GM15510 (cell line): ENCODE data around the gene KLLN.

Source experiments
- POLR2A ChIP-seq: IDR thresholded peaks from 3 replicates; pipeline ENCODE4 v1.6.1; 2011; ENCODE audit warnings: borderline replicate concordance; ENCODE audit not compliant: insufficient read length; ENCODE audit errors: extremely low read depth

Gene KLLN

DNA sequence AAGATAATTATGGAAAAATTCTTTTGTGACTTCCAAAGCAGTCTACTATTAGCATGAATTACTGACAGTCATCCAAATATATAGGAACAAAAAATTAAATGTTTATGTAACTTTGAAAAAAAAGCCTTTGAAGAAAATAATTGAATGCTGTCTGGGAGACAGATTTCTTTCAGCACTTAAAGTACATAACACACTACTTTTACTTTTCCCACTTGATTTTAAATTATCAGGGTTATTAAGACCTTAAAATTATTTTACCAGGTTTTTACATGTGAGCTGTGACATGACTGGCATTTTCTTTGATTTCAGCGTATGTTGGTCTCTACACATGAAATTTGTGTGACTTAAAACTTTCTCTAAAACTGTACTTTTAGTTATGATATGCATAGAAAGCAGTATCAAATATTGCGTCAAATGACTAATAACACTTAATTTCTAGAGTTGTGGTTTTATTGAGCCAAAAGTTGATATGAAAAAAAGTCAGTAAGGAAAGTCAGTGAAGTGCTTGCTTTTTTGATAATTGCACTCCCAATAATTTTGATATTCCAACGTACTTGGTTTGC is 3.2 kb upstream of the KLLN start:
- no peak for TF ChIP-seq POLR2A

DNA sequence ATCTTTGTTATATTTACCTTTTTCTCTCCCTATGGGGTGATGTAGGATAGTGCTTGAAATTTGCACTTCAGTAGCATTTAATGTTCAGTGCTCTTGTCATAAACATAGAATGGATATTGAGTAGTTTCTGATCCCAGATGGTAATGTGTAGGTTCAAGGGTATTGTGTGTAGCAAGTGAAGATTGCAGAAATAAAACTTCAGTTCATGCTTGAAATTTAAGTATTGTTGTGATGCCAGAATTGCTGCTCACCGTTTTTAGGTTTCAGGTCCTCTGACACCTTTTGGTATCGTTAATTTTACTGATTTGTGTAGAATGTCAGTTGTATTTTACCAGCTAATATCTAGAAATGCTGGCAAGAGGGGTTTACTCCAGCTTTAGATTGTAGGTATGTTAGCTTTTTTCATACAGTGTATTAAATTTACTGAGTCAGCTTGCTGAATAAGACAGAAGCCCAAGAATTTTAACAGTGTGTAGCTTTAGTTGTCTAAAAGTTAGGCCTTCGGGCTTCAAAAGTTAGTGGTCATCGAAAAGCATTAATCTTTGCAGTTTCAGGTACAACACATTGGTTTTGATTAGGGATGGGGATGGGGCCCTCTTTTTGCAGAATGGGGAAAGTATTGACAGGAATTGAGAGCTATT is 2.0 kb upstream of the KLLN start:
- no peak for TF ChIP-seq POLR2A

GRCh38 chr10:87864496-87865059 is 1.2 kb upstream of the KLLN start:
- TF ChIP-seq POLR2A: peak; percentile 6

DNA sequence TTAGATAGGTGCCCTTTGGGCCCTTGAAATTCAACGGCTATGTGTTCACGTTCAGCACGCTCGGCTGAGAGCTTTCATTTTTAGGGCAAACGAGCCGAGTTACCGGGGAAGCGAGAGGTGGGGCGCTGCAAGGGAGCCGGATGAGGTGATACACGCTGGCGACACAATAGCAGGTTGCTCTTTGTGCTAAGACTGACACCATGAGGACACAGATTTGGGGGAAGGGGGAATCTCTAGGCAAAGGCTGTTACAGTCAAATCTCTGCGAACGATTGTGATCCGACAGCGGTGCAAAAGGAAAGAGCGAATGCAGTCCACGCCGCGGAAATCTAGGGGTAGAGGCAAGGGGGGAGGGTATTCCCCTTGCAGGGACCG is 667 bp downstream of the KLLN start:
- TF ChIP-seq POLR2A: no peak

- TF ChIP-seq POLR2A: peak; percentile 79
Observed at GRCh38 chr10:87861953-87862678, 1.2 kb downstream of the KLLN start.

GRCh38 chr10:87861566-87861952 is 1.8 kb downstream of the KLLN start:
- TF ChIP-seq POLR2A: no peak

GRCh38 chr10:87860816-87861403 is 2.4 kb downstream of the KLLN start:
- no peak for TF ChIP-seq POLR2A

DNA sequence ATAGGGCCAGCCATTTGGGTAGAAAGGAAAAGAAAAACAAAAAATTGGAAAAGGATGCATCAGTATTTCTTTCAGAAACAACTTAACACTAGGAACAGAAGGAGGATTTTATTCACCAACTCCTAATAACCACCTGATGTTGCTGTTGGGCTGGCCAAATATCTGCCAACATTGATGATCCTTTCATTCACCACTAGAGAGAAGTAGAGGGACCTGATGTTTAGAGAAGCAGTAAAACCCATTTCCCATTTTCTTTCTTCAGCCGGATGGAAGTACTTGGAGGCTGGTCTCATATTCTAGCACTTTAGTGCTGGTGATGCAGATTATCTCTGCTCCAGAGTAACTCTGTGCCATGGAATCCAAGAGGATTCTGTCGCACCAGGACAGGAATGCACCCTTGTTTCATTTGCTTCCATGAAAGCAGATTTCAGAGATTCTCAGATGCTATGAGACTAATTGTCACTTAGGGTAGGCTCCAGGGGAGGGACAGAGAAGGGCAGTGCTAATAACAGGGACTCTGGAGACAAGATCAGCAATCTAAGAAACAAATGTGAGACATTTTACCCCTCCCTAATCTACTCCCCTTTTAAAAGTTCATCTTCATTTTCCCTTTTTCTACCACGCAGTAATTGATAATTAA is 3.1 kb downstream of the KLLN start:
- TF ChIP-seq POLR2A: no peak

DNA sequence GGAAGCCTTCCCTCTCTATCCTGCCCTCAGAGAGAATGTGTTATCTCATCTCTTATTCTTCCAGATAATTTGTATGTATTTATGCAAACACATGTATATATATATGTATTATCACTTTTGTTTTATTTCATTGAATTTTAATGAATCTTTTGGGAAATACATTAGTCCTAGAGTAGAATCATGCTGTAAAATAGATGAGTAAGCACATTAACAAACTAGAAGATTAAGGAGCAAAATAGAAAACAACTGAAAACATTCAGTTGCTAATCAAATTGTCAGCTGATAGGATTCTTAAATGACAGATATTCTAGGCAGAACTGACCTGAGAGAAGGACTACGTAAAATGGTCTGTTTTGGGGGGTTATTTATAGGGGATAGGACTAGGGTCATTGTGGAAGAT is 11.2 kb downstream of the KLLN start:
- TF ChIP-seq POLR2A: no peak

- no peak for TF ChIP-seq POLR2A
Observed at GRCh38 chr10:87850742-87851205, 12.6 kb downstream of the KLLN start.

DNA sequence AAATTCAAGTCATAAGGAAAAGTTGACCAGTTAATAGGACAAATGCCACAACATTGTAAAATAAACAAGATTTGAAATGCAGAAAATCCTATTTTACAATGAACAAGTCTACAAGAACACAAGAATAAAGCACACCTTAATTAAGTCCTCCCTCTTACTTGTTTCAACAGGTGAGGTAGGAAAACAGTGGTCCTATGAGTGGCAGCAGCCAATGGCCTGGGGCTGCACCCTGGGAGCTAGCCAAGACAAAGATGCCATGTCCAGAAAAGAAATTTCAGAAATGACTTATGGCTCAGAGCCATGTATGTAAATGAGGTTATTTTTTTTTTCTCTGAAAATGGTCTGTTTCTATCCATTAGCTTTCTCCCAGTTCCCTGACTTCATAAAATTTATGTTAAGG is 14.3 kb downstream of the KLLN start:
- TF ChIP-seq POLR2A: no peak

GRCh38 chr10:87847550-87847949 is 15.8 kb downstream of the KLLN start:
- TF ChIP-seq POLR2A: no peak

DNA sequence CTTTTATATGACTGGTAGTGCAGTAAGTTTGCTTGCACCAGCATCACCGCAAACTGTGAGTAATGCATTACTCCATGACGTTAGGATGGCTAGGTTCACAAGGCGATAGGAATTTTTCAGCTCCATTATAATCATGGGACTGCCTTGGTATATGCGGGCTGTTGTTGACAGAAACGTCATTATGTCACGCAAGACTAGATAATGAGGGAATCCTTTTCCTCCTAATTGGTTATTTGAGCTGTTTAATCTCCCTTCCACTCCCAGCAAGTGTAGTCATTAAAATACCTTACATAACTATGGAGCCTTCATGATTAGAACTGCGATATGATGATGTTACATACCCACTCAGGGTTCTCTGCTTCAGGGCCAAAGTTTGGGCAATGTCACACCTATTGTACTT is 17.3 kb downstream of the KLLN start:
- no peak for TF ChIP-seq POLR2A

GRCh38 chr10:87845624-87845998 is 17.7 kb downstream of the KLLN start:
- no peak for TF ChIP-seq POLR2A

DNA sequence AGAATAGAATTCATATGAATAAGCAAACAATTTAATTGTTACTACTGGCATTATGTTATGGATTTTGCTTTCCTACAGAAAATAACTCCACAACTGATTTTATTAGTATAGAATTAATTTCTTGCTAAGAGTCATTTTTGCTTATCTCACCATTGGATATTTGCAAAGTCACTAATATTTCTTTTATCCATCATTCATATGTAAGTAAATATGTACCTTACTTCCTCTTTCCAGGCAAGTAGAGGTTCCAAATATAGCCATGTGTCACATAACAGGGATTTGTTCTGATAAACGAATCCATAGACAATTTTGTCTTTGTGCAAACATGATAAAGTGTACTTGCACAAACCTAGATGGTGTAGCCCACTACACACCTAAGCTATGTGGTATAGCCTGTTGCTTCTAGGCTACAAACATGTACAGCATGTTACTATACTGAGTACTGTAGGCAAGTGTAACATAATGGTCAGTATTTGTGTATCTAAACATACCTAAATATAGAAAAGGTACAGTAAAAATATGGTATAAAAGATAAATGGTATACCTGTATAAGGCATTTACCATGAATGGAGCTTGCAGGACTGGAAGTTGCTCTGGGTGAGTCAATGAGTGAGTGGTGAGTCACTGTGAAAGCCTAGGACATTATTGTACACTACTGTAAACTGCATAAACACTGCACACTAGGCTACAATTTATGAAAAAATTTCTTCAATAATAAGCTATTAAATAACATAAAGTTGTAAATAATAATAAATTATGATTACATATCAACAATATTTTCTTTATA is 18.3 kb downstream of the KLLN start:
- TF ChIP-seq POLR2A: no peak

DNA sequence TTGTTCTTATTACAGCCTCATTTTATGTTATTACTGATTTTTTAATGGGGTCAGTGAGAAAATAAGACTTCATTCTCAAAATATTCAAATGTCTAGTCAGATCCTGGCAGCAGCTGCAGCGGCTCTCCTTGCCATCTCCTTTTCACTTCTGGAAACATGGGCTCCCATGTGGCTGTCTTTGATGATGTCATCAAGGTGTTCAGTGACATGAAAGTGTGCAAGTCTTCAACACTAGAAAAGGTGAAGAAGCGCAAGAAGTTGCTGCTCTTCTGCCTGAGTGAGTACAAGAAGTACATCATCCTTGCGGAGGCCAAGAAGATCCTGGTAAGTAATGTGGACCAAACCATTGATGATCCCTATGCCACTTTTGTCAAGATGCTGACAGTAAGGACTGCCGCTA is 19.6 kb downstream of the KLLN start:
- TF ChIP-seq POLR2A: no peak
